Endometrium (tissue), 2 donors: ENCODE data around the gene ATP9B.

Experiments
- FAIRE-seq: peaks from 2 replicates; lab custom pipeline; 2012; peaks lifted over from hg19 to GRCh38; lab: Jason Lieb, UNC
- donor health status: control.
- donor health status: control.

ATP9B gene

GRCh38 chr18:79332646-79333045, 263.5 kb downstream of the ATP9B start:
- no peak for FAIRE-seq

GRCh38 chr18:79333046-79333445, 263.9 kb downstream of the ATP9B start:
- FAIRE-seq: no peak

DNA sequence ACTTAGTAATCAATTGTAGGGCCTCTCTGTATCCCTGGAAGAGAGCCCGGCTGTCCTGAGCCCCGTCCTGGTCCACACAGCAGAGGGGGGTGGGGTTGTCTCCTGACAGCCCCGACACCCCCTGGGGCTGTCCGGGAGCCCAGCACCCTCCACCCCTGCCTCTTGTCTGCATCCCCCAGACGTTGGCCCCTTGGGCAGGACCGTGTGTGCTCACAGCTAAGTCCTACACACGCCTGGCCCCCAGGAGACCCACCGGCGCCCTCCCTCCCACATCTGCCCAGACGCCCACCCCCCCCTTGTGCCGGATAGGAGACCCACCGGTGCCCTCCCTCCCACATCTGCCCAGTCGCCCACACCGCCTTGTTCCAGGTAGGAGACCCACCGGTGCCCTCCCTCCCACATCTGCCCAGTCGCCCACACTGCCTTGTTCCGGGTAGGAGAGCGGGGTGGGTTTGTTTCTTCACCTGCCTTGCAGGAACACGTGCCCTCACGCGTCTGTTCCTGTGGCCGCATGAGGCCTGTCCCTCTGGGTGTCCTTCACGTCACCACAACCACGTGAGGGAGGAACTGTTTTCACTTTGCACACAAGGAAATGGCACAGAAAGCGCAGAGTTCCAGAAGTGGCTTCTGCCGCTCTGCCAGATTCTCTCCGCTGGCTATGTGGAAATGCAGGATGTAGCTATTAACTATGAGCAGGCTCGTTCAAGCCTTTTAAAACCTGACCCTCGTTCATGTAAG, 265.5 kb downstream of the ATP9B start:
- no peak for FAIRE-seq

GRCh38 chr18:79335833-79336360, 266.7 kb downstream of the ATP9B start:
- FAIRE-seq: no peak

- no peak for FAIRE-seq
These were observed 267.5 kb downstream of the ATP9B start for GRCh38 chr18:79336556-79337142.

GRCh38 chr18:79337184-79337583, 268.0 kb downstream of the ATP9B start:
- FAIRE-seq: no peak

- FAIRE-seq: no peak
These were observed 268.4 kb downstream of the ATP9B start for GRCh38 chr18:79337620-79338019.

GRCh38 chr18:79339094-79339908, 270.1 kb downstream of the ATP9B start:
- no peak for FAIRE-seq

- FAIRE-seq: no peak
These were observed 274.5 kb downstream of the ATP9B start for GRCh38 chr18:79343567-79344207.

DNA sequence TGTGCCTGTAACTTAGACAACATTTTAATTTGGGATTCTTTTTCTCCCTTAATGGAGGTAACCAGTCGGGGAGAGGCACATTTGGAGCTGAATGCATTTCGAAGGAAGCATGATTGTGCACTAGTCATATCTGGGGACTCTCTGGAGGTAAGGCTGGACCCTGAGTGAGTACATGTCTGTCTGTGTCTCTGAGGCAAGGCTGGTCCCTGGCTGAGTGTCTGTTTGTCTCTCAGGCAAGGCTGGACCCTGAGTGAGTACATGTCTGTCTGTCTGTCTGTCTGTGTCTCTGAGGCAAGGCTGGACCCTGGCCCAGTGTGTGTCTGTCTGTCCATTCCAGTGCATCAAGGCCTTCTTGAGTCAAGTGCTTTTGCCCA, 275.0 kb downstream of the ATP9B start:
- FAIRE-seq: no peak

GRCh38 chr18:79345366-79345765, 276.2 kb downstream of the ATP9B start:
- no peak for FAIRE-seq

DNA sequence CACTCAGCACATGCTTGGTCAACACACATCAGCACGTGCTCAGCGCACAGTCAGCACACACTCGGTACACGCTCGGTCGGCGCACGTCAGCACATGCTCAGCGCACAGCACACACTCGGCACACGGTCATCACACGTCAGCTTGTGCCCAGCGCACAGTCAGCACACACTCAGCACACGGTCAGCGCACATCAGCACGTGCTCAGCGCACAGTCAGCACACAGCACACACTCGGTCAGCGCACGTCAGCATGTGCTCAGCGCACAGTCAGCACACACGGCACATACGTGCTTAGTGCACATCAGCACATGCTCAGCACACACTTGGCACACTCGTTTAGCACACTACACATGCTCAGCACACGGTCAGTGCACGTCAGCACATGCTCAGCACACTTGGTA, 276.8 kb downstream of the ATP9B start:
- FAIRE-seq: no peak

GRCh38 chr18:79348066-79348465, 278.9 kb downstream of the ATP9B start:
- no peak for FAIRE-seq

GRCh38 chr18:79352432-79352831, 283.2 kb downstream of the ATP9B start:
- no peak for FAIRE-seq

DNA sequence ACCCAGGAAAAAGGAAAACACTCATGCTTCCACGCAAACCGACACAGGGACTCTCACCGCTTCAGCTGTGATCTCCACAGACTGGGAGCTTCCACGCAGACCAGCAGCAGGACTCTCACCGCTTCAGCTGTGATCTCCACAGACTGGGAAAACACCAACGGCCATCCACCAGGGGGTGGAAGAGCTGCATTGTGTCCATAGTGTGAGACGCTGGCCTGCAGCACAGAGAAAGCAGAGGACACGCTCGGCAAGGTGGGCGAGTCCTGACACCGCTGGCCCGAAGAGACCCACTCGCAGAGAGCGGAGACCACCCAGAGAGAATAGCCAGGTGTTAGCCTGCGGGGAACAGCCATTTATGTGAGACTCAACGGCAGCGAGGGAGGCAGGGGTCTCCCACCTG, 284.1 kb downstream of the ATP9B start:
- no peak for FAIRE-seq

GRCh38 chr18:79354350-79354749, 285.2 kb downstream of the ATP9B start:
- no peak for FAIRE-seq

DNA sequence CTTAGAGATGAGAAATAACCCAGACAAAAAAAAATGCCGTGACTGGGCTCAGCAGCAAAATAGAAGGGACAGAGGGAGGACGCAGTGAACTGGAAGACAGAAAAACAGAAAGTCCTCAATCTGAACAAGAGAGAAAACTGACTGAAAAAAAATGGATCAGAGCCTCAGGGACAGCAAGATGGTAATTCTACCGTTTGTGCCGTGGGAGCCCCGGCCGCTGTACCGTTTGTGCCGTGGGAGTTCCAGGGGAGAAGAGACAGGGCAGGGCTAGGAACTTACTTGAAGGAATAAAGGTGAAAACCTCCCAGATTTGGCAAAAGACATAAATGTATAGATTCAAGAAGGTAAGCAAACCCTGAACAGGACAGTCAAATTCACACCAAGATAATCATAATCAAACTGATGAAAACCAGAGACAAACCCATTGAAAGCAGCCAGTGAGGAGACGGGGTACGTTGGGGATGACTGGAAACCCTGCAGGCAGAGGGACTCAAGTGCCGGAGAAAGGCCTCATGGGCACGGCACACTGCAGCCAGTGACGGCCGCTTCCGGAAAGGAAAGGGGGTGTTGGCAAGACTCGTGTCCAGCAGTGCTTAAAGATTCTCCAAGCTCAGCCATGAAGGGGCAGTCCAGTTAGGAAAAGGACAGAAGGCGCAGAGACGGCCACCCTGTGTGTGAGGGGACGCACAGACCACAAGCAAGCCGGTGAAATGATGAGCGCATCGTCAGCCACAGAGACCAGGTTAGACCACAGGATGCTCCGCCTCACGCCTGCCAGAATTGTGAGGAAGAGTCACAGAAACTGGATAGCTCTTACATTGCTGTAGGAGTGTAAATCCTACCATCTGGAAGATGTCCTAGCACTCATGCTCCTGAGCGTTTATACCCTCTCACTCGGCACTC, 286.5 kb downstream of the ATP9B start:
- FAIRE-seq: no peak

- no peak for FAIRE-seq
These were observed 287.2 kb downstream of the ATP9B start for GRCh38 chr18:79356435-79356834.

GRCh38 chr18:79360933-79361332, 291.7 kb downstream of the ATP9B start:
- no peak for FAIRE-seq

GRCh38 chr18:79361766-79362522, 292.8 kb downstream of the ATP9B start:
- FAIRE-seq: no peak

- FAIRE-seq: no peak
These were observed 296.5 kb downstream of the ATP9B start for GRCh38 chr18:79365701-79366100.
